Endothelial cell of umbilical vein (primary cell): ENCODE measurements around the gene IFI6. TPM values are rescaled to one million over a fixed set of nuclear protein-coding genes. Genes with fewer than 3 reads are reported as not detected.
A peak's percentile ranks its signal among the peaks of the same experiment; 100 is the strongest.

Experiments used
- BruUV-seq: library from RNA; stranded (reverse); fragments of 400-500 nt; replicated peaks from 2 replicates; lab custom pipeline; 2021; lab: Mats Ljungman, UMichigan
- CTCF ChIA-PET: fragments of 300-600, 350-600 bp; sonication (Branson Sonifier 250); formaldehyde crosslinking; loops from one replicate; lab custom pipeline; 2021; ENCODE audit warnings: antibody characterized with exemption, inconsistent platforms; lab: Charles Lee
- POLR2A ChIA-PET: fragments of 300-600, 350-600 bp; sonication (Branson Sonifier 250); formaldehyde crosslinking; loops from one replicate; lab custom pipeline; 2021; ENCODE audit warnings: antibody characterized with exemption, inconsistent platforms; lab: Charles Lee
- DNase-seq: peaks from one replicate; pipeline ENCODE4 v3.0.0-alpha.2; 2011; ENCODE audit warnings: low read depth, low spot score
- FAIRE-seq: peaks from 2 replicates; lab custom pipeline; 2011; peaks lifted over from hg19 to GRCh38; lab: Jason Lieb, UNC
- H2AFZ ChIP-seq: 2 replicates; pipeline ENCODE4 v1.6.0; 2012; ENCODE audit warnings: low read depth, low read length, control low read depth, inconsistent platforms
- H3K27ac ChIP-seq: 2 replicates; pipeline ENCODE4 v1.5.1; 2011; ENCODE audit warnings: low read depth, mild to moderate bottlenecking, control low read depth, low read length, moderate library complexity; ENCODE audit not compliant: insufficient read depth
- H3K27me3 ChIP-seq, 2 experiments: 2 replicates each; pipeline versions ENCODE4 v1.6.0 to v1.6.1; 2011; ENCODE audit warnings: low read length in 2 of 2, mixed read lengths in 1 of 2; ENCODE audit not compliant: control insufficient read depth in 2 of 2, insufficient read depth in 2 of 2
- H3K36me3 ChIP-seq, 2 experiments: 2 replicates in 1 of 2; 3 replicates in 1 of 2; pipeline ENCODE4 v1.5.1; 2011; ENCODE audit warnings: low read length in 2 of 2, mild to moderate bottlenecking in 1 of 2, moderate library complexity in 1 of 2; ENCODE audit not compliant: control insufficient read depth in 2 of 2, insufficient read depth in 2 of 2; ENCODE audit errors: extremely low read depth in 1 of 2
- H3K4me1 ChIP-seq: 3 replicates; pipeline ENCODE4 v1.5.1; 2011; ENCODE audit warnings: mild to moderate bottlenecking, low read length; ENCODE audit not compliant: control insufficient read depth, insufficient read depth; ENCODE audit errors: extremely low read depth
- H3K4me2 ChIP-seq: 2 replicates; pipeline ENCODE4 v1.6.1; 2011; ENCODE audit warnings: low read length, control low read depth, mixed read lengths; ENCODE audit not compliant: insufficient read depth
- H3K4me3 ChIP-seq, 3 experiments: fragments of 200-600 bp in 1 of 3; sonication (generic), shearing (Covaris generic) in 1 of 3; replicated peaks in 1 of 3; 2 replicates each; pipeline ENCODE4 v1.5.1; 2011 to 2016; ENCODE audit warnings: control low read depth in 3 of 3, low read length in 3 of 3, mild to moderate bottlenecking in 2 of 3, inconsistent platforms in 1 of 3, low read depth in 1 of 3, moderate library complexity in 1 of 3; ENCODE audit not compliant: insufficient read depth in 1 of 3
- H3K79me2 ChIP-seq: 2 replicates; pipeline ENCODE4 v1.6.0; 2012; ENCODE audit warnings: low read length, inconsistent platforms; ENCODE audit not compliant: control insufficient read depth, insufficient read depth
- H3K9ac ChIP-seq: replicated peaks from 2 replicates; pipeline ENCODE3; 2011; ENCODE audit warnings: low read length, control low read depth; ENCODE audit not compliant: insufficient read depth; ENCODE audit errors: extremely low read depth
- H3K9me1 ChIP-seq: replicated peaks from 3 replicates; pipeline ENCODE4 v1.6.0; 2011; ENCODE audit warnings: mild to moderate bottlenecking, low read length; ENCODE audit not compliant: control insufficient read depth, insufficient read depth; ENCODE audit errors: extremely low read depth
- H3K9me3 ChIP-seq: replicated peaks from 2 replicates; pipeline ENCODE4 v1.5.1; 2012; ENCODE audit warnings: low read length, inconsistent platforms; ENCODE audit not compliant: control insufficient read depth, insufficient read depth
- H4K20me1 ChIP-seq: replicated peaks from 2 replicates; pipeline ENCODE3; 2011; ENCODE audit warnings: mild to moderate bottlenecking, low read length; ENCODE audit not compliant: control insufficient read depth, insufficient read depth; ENCODE audit errors: extremely low read depth
- EZH2 ChIP-seq: IDR thresholded peaks from 2 replicates; pipeline ENCODE4 v1.6.1; 2012; ENCODE audit warnings: borderline replicate concordance, low read depth, mild to moderate bottlenecking, moderate library complexity, low read length, inconsistent platforms; ENCODE audit not compliant: severe bottlenecking
- FOS ChIP-seq: IDR thresholded peaks from 2 replicates; pipeline ENCODE4 v1.6.1; 2011; ENCODE audit warnings: mild to moderate bottlenecking, low read length, moderate library complexity, borderline replicate concordance; ENCODE audit not compliant: insufficient read depth
- GATA2 ChIP-seq: IDR thresholded peaks from 2 replicates; pipeline ENCODE4 v1.7.0; 2011; ENCODE audit warnings: low read depth, mild to moderate bottlenecking, moderate library complexity, mixed read lengths, low read length; ENCODE audit not compliant: insufficient read length, insufficient read depth
- JUN ChIP-seq: IDR thresholded peaks from 2 replicates; pipeline ENCODE4 v1.6.1; 2011; ENCODE audit warnings: borderline replicate concordance, low read depth; ENCODE audit not compliant: insufficient read length, insufficient read depth
- MYC ChIP-seq: IDR thresholded peaks from one replicate; pipeline ENCODE4 v1.6.1; 2011; ENCODE audit warnings: mild to moderate bottlenecking, low read depth, low read length
- POLR2A ChIP-seq: IDR thresholded peaks from 2 replicates; pipeline ENCODE4 v1.6.1; 2012; ENCODE audit warnings: low read depth, mild to moderate bottlenecking, control low read depth, low read length
- POLR2AphosphoS5 ChIP-seq: IDR thresholded peaks from 2 replicates; pipeline ENCODE4 v1.6.1; 2012; ENCODE audit warnings: low read depth, mild to moderate bottlenecking, control low read depth, low read length, moderate library complexity; ENCODE audit not compliant: insufficient read depth
- dilution Hi-C: fragments of 300-500 bp; cut with MboI; formaldehyde crosslinking; loops from one replicate; pipeline ENCODE4 v1.15.0; 2019; ENCODE audit warnings: low sequenced_read_pairs; ENCODE audit not compliant: extremely low pct_ligation_motif_present
- intact Hi-C: fragments of 100-400 bp; cut with micrococcal nuclease; formaldehyde crosslinking; loops from one replicate; pipeline ENCODE4 v1.10.0; 2022
- polyA plus RNA-seq, 4 experiments: library from polyadenylated mRNA; depleted of rRNA in 3 of 4; stranded (reverse) in 3 of 4; unstranded in 1 of 4; fragments of >200 nt; gene quantifications; 2 replicates each; pipeline versions ENCODE4 v1.2.1 to v1.2.3, GENCODE V29; 2011 to 2012; ENCODE audit warnings: missing spikeins in 1 of 4
- total RNA-seq: library from RNA; stranded (reverse); gene quantifications from 2 replicates; pipeline ENCODE4 v1.2.3, GENCODE V29; 2021
- TF ChIP-seq, protein P1 (sequence below), 2 donors: IDR thresholded peaks; 1 replicate in 1 of 2; 2 replicates in 1 of 2; pipeline ENCODE4 v1.5.1; 2011; ENCODE audit warnings: low read length in 2 of 2, mild to moderate bottlenecking in 2 of 2, moderate library complexity in 2 of 2, control low read depth in 1 of 2, inconsistent platforms in 1 of 2, low read depth in 1 of 2; ENCODE audit not compliant: insufficient read depth in 1 of 2; ENCODE audit errors: extremely low read depth in 1 of 2
- TF ChIP-seq, protein P2 (sequence below): IDR thresholded peaks from 2 replicates; pipeline ENCODE4 v1.6.1; 2011; ENCODE audit not compliant: insufficient read depth, insufficient read length

The IFI6 gene
- total and polyA plus RNA-seq, 2 donors (not counting 3 experiments of a cell fraction or from before 2014, with no cell fraction given) = 28.4 to 47.9 TPM

DNA sequence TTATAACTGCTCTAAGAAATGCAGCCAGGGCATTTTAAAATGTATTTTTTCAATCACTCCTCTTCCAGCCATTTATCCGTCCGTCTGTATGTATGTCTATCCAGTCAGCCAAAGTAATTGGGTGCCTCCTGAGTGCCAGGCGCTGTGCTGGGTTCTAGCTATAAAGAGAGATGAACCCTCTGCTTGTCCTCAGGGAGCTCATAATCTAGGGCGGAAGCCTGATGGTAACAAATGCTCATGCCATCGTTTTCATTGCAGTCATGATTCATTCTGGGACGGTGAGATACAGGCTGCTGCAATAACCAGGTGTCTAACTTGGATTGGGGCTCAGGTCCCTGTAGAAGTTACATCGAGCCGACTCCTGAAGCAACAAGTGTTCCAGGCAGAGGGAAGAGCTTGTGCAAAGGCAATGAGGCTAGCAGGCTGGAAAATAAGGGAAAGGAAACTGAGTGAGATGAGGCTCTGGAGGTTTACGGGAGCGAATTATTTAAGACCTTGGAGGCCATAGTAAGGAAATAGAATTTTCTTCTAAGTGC lies 11.6 kb downstream of the IFI6 start:
- Histone ChIP-seq H3K27me3 (no peaks in the 10 kb centered on the region), H3K9ac (peak overlapping the region; percentile 29), H2AFZ (peak overlapping the region; percentile 87), H3K36me3 (no peaks in the 10 kb centered on the region), H3K9me1 (no peaks in the 10 kb centered on the region), H3K79me2 (no peaks in the 10 kb centered on the region), H3K4me2 (peak overlapping the region; percentile 92), H3K9me3 (no peaks in the 10 kb centered on the region), H3K4me1 (peaks cover 14% of the 10 kb centered on the region), H3K4me3 (peak overlapping the region; percentile 36 to 61 (median 47)), H4K20me1 (no peaks in the 10 kb centered on the region), H3K27ac (peak overlapping the region; percentile 22)
- POLR2A ChIA-PET = no interaction called here
- FAIRE-seq (no peak), DNase-seq (no peak)
- dilution Hi-C loops = no loop called here
- no TSS peak for BruUV-seq
- TF ChIP-seq EZH2 = no peak
- no peak for TF ChIP-seq POLR2AphosphoS5
- no peak for TF ChIP-seq GATA2
- TF ChIP-seq, protein P1, sequence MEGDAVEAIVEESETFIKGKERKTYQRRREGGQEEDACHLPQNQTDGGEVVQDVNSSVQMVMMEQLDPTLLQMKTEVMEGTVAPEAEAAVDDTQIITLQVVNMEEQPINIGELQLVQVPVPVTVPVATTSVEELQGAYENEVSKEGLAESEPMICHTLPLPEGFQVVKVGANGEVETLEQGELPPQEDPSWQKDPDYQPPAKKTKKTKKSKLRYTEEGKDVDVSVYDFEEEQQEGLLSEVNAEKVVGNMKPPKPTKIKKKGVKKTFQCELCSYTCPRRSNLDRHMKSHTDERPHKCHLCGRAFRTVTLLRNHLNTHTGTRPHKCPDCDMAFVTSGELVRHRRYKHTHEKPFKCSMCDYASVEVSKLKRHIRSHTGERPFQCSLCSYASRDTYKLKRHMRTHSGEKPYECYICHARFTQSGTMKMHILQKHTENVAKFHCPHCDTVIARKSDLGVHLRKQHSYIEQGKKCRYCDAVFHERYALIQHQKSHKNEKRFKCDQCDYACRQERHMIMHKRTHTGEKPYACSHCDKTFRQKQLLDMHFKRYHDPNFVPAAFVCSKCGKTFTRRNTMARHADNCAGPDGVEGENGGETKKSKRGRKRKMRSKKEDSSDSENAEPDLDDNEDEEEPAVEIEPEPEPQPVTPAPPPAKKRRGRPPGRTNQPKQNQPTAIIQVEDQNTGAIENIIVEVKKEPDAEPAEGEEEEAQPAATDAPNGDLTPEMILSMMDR (IDR thresholded peaks at IDR 0.05; ENCODE audit: extremely low read depth in 1 of 2, insufficient read depth in 1 of 2, low read depth in 1 of 2, low read length in 2 of 2) = no peak
- TF ChIP-seq JUN = no peak
- TF ChIP-seq MYC = no peak
- TF ChIP-seq, protein P2, sequence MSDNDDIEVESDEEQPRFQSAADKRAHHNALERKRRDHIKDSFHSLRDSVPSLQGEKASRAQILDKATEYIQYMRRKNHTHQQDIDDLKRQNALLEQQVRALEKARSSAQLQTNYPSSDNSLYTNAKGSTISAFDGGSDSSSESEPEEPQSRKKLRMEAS = no peak
- no peak for TF ChIP-seq FOS
- no peak for TF ChIP-seq POLR2A
- intact Hi-C loops = loop anchor here (5.0 kb wide), 1 partner anchor 358 kb away; no protein-coding TSS in a partner anchor
- CTCF ChIA-PET = interaction anchor here (1.2 to 8.6 kb wide), 4 partner anchors 9 to 264 kb away, joined by 3 to 306 read pairs (median 10); partner anchors contain the start of gene AHDC1
